HEK293T (cell line): Measurements from ENCODE around the gene PPM1N.

Experiments
- CTCF ChIA-PET: fragments of 350-600 bp; formaldehyde crosslinking; extraction: SDS; loops from one replicate; lab custom pipeline; 2021; ENCODE audit warnings: antibody characterized with exemption, inconsistent platforms; lab: Yijun Ruan, JAX
- POLR2A ChIA-PET: fragments of 350-600 bp; formaldehyde crosslinking; extraction: SDS; loops from one replicate; lab custom pipeline; 2020; ENCODE audit warnings: antibody characterized with exemption, inconsistent platforms; lab: Yijun Ruan, JAX
- DNase-seq: peaks from one replicate; pipeline ENCODE4 v3.0.0; 2012; ENCODE audit warnings: mixed read lengths; ENCODE audit errors: extremely low spot score
- ARNT ChIP-seq: fragments of 450-650 bp; IDR thresholded peaks from 2 replicates; pipeline ENCODE4 v1.6.1; 2017; ENCODE audit warnings: mild to moderate bottlenecking
- BHLHE40 ChIP-seq: fragments of 450-650 bp; IDR thresholded peaks from 2 replicates; pipeline ENCODE4 v1.6.1; 2016; ENCODE audit warnings: mild to moderate bottlenecking, moderate library complexity, borderline replicate concordance
- CTBP1 ChIP-seq: fragments of 450-650 bp; IDR thresholded peaks from 2 replicates; pipeline ENCODE4 v1.6.1; 2016; ENCODE audit warnings: borderline replicate concordance
- ELF4 ChIP-seq: fragments of 450-650 bp; IDR thresholded peaks from 2 replicates; pipeline ENCODE4 v1.6.1; 2017; ENCODE audit warnings: antibody characterized with exemption
- FOXA1 ChIP-seq: fragments of 450-650 bp; IDR thresholded peaks from 2 replicates; pipeline ENCODE4 v1.6.1; 2016; ENCODE audit warnings: mild to moderate bottlenecking
- FOXK2 ChIP-seq: fragments of 450-650 bp; IDR thresholded peaks from 2 replicates; pipeline ENCODE4 v1.6.1; 2016; ENCODE audit warnings: mild to moderate bottlenecking
- FOXM1 ChIP-seq: fragments of 450-650 bp; IDR thresholded peaks from 2 replicates; pipeline ENCODE4 v1.6.1; 2017; ENCODE audit warnings: mild to moderate bottlenecking, borderline replicate concordance
- HDGF ChIP-seq: fragments of 450-650 bp; IDR thresholded peaks from 2 replicates; pipeline ENCODE4 v1.6.1; 2017; ENCODE audit warnings: antibody characterized with exemption, borderline replicate concordance
- L3MBTL2 ChIP-seq: fragments of 450-650 bp; conservative IDR thresholded peaks from 2 replicates; pipeline ENCODE4 v1.6.1; 2016; ENCODE audit warnings: mild to moderate bottlenecking
- LEF1 ChIP-seq: fragments of 450-650 bp; IDR thresholded peaks from 2 replicates; pipeline ENCODE4 v1.6.1; 2017; ENCODE audit warnings: mild to moderate bottlenecking, borderline replicate concordance
- NFRKB ChIP-seq: fragments of 450-650 bp; IDR thresholded peaks from 2 replicates; pipeline ENCODE4 v1.6.1; 2016; ENCODE audit warnings: mild to moderate bottlenecking, moderate library complexity
- PKNOX1 ChIP-seq: fragments of 450-650 bp; IDR thresholded peaks from 2 replicates; pipeline ENCODE4 v1.6.1; 2016
- SP1 ChIP-seq: fragments of 450-650 bp; IDR thresholded peaks from 2 replicates; pipeline ENCODE4 v1.6.1; 2017
- SUZ12 ChIP-seq: fragments of 450-650 bp; IDR thresholded peaks from 2 replicates; pipeline ENCODE4 v1.6.1; 2016; ENCODE audit warnings: mild to moderate bottlenecking
- TARDBP ChIP-seq: fragments of 450-650 bp; IDR thresholded peaks from 2 replicates; pipeline ENCODE4 v1.6.1; 2016
- ZNF384 ChIP-seq: fragments of 450-650 bp; IDR thresholded peaks from 2 replicates; pipeline ENCODE4 v1.6.1; 2016

Gene PPM1N

GRCh38 chr19:45469132-45469944 lies 28.9 kb upstream of the PPM1N start:
- DNase-seq = peak; percentile 89
- no peak for TF ChIP-seq CTBP1
- TF ChIP-seq PKNOX1 = peak; percentile 51; the same call in 1 of the 2 replicates
- 0 out of 2 replicates have a peak, but pooled peaks have one; percentile 48 for TF ChIP-seq HDGF
- no peak for TF ChIP-seq LEF1
- no peak for TF ChIP-seq FOXK2
- peak; percentile 73; the same call in 1 of the 2 replicates for TF ChIP-seq L3MBTL2
- TF ChIP-seq FOXM1 = peak; percentile 12; the same call in 1 of the 2 replicates
- no peak for TF ChIP-seq ELF4
- ChIA-PET POLR2A (interaction anchor here (0.6 to 2.7 kb wide), 10 partner anchors 9 to 303 kb away, joined by 3 to 9 read pairs (median 3); no protein-coding TSS in a partner anchor), CTCF (interaction anchor here (0.6 to 1.4 kb wide), 4 partner anchors 8 to 30 kb away, joined by 3 to 12 read pairs (median 8); no protein-coding TSS in a partner anchor)

GRCh38 chr19:45469945-45470761 lies 28.1 kb upstream of the PPM1N start:
- TF ChIP-seq LEF1 (no peak), FOXM1 (no peak), ELF4 (no peak), FOXA1 (no peak), NFRKB (no peak), CTBP1 (no peak), SP1 (no peak), TARDBP (no peak), SUZ12 (no peak), ARNT (no peak), FOXK2 (no peak), HDGF (no peak), L3MBTL2 (no peak), ZNF384 (no peak), PKNOX1 (no peak), BHLHE40 (no peak)
- no peak for DNase-seq
- POLR2A ChIA-PET = interaction anchor here (1.0 to 2.7 kb wide), 5 partner anchors 9 to 66 kb away, joined by 3 to 9 read pairs (median 3); no protein-coding TSS in a partner anchor
- CTCF ChIA-PET = interaction anchor here (1.4 kb wide), 3 partner anchors 8 to 31 kb away, joined by 6 to 12 read pairs (median 10); no protein-coding TSS in a partner anchor

- DNase-seq = no peak
- ChIA-PET CTCF (interaction anchor here (1.2 kb wide), 1 partner anchor 15 kb away, joined by 3 read pairs; no protein-coding TSS in a partner anchor), POLR2A (no interaction called here)
- TF ChIP-seq TARDBP = no peak
- no peak for TF ChIP-seq CTBP1
- no peak for TF ChIP-seq PKNOX1
- no peak for TF ChIP-seq FOXA1
- no peak for TF ChIP-seq L3MBTL2
- TF ChIP-seq NFRKB = no peak
- no peak for TF ChIP-seq SP1
- no peak for TF ChIP-seq FOXM1
- no peak for TF ChIP-seq ELF4
- no peak for TF ChIP-seq FOXK2
- no peak for TF ChIP-seq LEF1
- TF ChIP-seq HDGF = no peak
- no peak for TF ChIP-seq BHLHE40
- TF ChIP-seq SUZ12 = no peak
- TF ChIP-seq ZNF384 = no peak
- no peak for TF ChIP-seq ARNT
Observed at GRCh38 chr19:45470762-45471081, 27.5 kb upstream of the PPM1N start.

GRCh38 chr19:45471111-45471930 lies 26.9 kb upstream of the PPM1N start:
- TF ChIP-seq ZNF384 (no peak), SUZ12 (no peak), BHLHE40 (no peak), PKNOX1 (no peak), FOXM1 (no peak), NFRKB (no peak), CTBP1 (no peak), FOXK2 (no peak), L3MBTL2 (no peak), TARDBP (no peak)
- ChIA-PET CTCF (interaction anchor here (1.2 kb wide), 1 partner anchor 14 kb away, joined by 3 read pairs; no protein-coding TSS in a partner anchor), POLR2A (no interaction called here)
- no peak for DNase-seq
